TTC549 (cell line): ENCODE results near the gene KLHL24.
"Not testable (repeated sequence)": the region's sequence is repeated elsewhere in the genome, so short reads cannot be mapped to it uniquely, and the experiment has no call there.

Source experiments
- FAIRE-seq: peaks from 2 replicates; lab custom pipeline; 2012; peaks lifted over from hg19 to GRCh38; lab: Jason Lieb, UNC

KLHL24 gene

GRCh38 chr3:183636221-183637105 is 1.0 kb downstream of the KLHL24 start:
- peak; percentile 84 for FAIRE-seq

GRCh38 chr3:183637106-183637486 is 1.7 kb downstream of the KLHL24 start:
- FAIRE-seq = no peak

DNA sequence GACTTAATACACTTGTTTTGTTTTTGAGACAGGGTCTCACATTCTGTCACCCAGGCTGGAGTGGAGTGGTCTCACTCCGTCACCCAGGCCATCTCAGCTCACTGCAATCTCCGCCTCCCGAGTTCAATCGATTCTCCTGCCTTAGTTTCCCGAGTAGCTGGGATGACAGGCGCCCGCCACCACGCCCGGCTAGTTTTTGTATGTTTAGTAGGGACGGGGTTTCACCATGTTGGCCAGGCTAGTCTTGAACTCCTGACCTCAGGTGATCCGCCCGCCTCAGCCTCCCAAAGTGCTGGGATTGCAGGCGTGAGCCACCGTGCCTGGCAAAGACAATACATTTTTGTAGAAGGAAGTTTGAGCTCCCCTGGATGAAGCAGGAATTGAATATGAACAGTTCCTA is 2.2 kb downstream of the KLHL24 start:
- not testable (repeated sequence) for FAIRE-seq

GRCh38 chr3:183638101-183638852 is 2.9 kb downstream of the KLHL24 start:
- no peak for FAIRE-seq

- not testable (repeated sequence) for FAIRE-seq
These were observed 5.2 kb downstream of the KLHL24 start for GRCh38 chr3:183640635-183641034.

DNA sequence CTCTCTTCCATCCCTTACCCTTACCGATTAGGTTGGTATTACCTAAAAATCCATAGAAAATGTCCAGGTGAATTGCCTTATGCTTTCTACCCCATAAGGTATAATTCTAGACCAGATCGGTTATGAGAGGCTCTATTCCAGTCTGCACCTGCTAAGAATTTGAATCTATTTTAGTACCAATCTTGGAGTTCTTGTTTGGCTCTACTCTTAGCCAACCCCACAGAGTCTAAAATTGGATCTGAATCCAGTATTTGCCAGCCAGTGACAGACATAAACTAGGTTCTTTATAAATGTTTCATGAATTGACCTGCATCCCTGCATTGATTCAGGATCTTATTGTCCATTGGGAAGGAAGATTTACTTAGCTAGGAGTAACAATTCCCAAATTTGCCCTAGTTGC is 6.5 kb downstream of the KLHL24 start:
- FAIRE-seq = no peak

DNA sequence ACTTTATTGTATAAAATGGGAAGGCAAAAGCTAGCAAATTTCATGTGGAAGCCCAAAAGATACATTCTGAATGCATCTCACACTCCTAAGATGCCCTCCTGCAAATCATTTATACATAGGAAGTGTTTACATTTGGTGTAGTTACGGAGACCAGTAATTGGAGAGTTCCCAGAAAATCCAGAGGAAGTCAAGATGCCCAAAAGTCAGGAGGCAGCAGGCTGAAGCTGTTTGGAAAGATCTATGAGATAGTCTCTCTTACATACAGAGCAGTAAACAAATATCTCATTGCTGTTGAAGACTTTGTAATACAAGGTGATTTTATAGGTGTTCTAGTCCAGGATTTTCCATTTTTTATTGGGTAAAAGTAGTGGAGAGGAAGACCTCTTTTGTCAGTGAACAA is 8.8 kb downstream of the KLHL24 start:
- no peak for FAIRE-seq

DNA sequence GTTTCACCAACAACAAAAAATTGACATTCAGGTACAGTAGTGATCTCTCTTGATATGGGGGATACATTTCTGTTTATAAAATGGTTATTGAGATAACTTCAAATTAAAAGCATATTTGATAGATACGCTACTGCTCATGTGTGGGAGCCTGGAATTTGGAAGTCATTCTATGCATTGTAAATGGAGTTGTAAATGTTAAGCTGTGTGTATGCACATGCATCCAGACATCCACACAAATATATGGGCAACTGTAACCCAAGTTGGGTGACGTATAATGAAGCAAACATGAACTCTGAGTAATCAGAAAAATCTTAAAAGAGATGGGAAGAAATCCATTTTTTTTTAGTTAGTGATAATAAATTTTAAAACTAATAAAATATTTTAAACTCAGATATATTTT is 9.8 kb downstream of the KLHL24 start:
- no peak for FAIRE-seq

DNA sequence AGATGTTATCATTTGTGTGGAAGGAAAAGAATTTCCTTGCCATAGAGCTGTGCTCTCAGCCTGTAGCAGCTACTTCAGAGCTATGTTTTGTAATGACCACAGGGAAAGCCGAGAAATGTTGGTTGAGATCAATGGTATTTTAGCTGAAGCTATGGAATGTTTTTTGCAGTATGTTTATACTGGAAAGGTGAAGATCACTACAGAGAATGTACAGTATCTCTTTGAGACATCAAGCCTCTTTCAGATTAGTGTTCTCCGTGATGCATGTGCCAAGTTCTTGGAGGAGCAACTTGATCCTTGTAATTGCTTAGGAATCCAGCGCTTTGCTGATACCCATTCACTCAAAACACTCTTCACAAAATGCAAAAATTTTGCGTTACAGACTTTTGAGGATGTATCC is 15.1 kb downstream of the KLHL24 start:
- FAIRE-seq = no peak

- no peak for FAIRE-seq
These were observed 18.0 kb downstream of the KLHL24 start for GRCh38 chr3:183653209-183654064.

DNA sequence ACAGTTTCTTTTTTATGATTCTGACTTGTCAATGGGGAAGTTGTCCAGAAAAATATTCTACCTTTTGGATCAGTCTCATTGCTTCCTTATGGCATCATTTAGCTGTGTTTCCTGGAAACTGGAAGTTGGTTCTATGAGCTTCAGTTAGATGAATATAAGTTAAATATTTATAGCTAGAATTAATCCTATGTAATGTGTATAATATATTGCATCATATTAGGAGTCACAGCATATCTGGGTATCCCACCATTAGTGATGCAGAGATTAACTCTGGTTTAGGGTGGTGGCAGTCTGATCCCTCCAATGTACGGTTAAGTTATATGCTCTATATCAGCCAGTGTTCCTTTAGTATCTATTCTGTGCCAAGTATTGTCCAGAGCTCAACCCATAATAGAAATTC is 19.3 kb downstream of the KLHL24 start:
- no peak for FAIRE-seq

- no peak for FAIRE-seq
These were observed 26.7 kb downstream of the KLHL24 start for GRCh38 chr3:183662099-183662498.

DNA sequence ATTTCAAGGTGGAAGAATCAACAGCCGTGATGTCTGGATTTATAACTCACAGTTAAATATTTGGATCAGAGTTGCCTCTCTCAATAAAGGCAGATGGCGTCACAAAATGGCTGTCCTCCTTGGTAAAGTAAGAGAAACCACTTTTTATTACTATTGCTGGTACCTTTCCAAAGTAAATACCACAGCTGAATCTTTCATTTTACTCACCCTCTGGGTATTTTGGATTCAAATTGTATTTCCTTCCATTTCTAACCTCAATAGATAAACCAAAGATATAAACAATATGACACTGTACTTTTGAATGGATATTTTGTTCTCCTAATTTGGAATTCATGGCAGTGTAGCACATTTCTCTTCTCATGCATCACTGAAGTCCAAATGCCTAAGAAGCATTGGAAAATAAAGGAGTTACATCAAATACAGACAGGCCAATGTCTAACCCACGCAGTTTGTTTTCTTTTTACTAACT is 29.5 kb downstream of the KLHL24 start:
- no peak for FAIRE-seq

DNA sequence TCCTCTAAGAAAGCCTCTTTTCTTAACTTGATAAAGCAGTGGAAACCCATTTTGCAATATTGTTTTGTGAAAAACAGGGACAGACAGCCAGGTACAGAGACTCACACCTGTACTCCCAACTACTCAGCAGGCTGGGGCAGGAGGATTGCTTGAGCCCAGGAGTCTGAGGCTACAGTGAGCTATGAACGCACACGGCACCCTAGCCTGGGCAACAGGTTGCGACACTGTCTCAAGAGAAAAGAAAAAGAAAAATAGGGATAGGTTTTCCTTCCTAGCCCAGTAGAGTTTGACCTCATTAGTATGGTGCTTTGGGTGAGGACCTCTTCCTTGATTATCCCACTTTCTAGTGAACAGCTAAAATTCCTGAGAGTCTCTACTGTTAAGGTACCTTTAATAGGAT is 44.6 kb downstream of the KLHL24 start:
- no peak for FAIRE-seq

GRCh38 chr3:183687705-183688104 is 52.3 kb downstream of the KLHL24 start:
- no peak for FAIRE-seq

DNA sequence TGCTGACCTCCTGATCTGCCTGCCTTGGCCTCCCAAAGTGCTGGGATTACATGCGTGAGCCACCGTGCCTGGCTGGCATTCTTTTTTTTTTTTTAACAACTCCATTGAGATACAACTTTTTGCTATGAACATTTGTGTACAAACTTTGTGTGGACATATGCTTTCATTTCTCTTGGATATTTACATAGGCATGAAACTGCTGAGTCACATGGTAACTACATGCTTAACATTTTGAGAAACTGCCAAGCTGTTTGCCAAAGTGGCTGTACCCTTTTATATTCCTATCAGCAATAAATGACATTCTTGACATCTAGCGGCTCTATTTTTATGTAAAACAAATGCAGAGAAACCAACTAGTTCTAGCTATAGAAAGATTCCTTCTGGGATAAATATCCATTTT is 53.5 kb downstream of the KLHL24 start:
- FAIRE-seq = no peak

GRCh38 chr3:183689621-183690020 is 54.2 kb downstream of the KLHL24 start:
- FAIRE-seq = not testable (repeated sequence)

DNA sequence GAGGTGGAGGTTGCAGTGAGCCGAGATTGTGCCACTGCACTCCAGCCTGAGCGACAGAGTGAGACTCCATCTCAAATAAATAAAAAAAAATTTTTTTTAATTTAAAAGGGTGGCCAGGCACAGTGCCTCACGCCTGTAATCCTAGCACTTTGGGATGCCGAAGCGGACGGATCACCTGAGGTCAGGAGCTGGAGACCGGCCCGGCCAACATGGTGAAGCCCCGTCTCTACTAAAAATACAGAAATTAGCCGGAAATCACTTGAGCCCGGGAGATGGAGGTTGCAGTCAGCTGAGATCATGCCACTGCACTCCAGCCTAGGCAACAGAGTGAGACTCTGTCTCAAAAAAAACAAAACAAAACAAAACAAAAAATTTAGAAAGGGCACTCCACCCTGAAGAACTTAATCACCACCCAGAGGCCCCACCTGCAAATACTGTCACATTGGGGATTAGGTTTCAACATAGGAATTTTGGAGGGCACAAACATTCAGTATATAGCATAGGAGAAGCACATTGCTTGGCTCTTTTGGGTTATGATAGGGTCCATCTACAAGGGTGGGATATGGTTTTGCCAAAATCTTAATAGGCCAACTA is 55.1 kb downstream of the KLHL24 start:
- FAIRE-seq = no peak

DNA sequence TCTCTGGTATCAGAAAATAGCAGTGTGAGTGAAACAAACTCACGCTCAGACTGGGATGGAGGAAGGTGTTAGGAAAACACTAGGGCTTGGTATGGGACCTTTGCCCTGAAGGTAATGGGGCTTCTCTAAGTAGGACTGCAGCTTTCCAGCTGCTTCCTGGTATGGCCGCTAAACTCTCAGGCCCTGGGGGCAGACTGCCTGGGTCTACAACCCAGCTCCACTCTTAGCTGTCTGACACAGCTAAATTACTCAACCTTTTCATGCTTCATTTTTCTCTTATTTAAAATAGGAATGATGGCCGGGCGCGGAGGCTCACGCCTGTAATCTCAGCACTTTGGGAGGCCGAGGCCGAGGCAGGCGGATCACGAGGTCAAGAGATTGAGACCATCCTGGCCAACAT is 57.0 kb downstream of the KLHL24 start:
- FAIRE-seq = no peak

- FAIRE-seq = no peak
These were observed 60.3 kb downstream of the KLHL24 start for GRCh38 chr3:183695569-183696364.

DNA sequence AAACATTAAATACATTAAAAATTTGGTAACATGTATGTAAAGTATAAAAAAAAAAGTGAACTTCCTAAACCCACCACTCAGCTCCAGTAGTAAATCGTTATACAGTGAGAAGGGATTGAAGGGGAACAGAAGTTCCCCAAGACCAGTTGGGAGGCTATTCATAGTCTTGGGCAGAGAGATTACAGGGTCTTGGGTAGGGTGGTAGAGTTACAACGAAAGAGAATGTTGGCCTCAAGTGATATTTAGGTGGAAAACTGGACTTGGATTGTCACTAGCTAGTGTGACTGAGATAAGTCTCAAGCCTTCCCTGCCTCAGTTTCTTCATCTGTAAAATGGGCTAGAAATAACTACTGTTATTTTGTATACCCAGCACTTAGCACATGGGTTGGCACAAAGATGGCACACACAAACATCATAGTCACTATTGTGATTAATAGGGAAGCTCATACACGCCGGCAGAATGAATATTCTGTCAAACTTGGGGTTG is 61.7 kb downstream of the KLHL24 start:
- FAIRE-seq = no peak
